ELF-1 (cell line): ENCODE measurements around the gene VWC2L.

Source experiments
- DNase-seq: peaks from one replicate; pipeline ENCODE4 v3.0.0-alpha.2; 2016; ENCODE audit warnings: low read depth, low spot score

Gene VWC2L

DNA sequence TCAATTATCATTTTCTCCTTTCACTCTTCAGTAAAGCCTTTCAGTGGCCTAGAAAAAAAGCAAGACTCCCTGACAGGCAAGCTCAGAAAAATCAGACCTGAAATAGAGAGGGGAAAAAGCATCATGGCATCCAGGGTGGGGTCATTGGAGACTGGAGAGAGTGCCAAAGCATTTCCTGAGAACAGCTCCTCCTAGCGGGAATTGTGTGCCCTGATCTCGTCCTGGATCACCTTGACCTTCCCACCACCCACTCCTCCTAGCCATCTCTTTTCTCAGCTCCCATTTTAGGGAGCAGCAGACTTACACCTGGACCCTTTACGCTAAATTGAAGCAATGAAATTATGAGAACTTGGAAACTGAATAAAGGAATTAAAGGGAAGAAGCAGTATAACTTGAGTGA, 176.6 kb downstream of the VWC2L start:
- DNase-seq = peak; percentile 48

DNA sequence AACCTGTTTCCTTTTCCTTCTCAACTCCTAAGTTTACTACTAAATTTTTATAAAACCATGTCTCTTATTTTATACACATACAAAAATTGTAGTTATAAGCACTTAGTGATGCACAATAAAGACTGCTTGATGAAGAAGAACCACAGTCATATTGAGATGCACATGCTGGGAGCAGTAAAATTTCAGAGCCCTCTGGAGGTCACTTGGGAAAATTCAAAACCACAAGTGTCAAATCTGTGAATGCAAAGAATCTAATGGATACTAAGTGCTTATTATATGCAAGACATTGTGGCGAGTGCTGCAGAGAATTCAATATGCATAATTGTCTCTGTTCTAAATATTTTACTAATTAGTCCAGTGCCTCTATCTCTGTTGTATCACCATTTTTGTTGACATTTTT, 180.5 kb downstream of the VWC2L start:
- DNase-seq = no peak

DNA sequence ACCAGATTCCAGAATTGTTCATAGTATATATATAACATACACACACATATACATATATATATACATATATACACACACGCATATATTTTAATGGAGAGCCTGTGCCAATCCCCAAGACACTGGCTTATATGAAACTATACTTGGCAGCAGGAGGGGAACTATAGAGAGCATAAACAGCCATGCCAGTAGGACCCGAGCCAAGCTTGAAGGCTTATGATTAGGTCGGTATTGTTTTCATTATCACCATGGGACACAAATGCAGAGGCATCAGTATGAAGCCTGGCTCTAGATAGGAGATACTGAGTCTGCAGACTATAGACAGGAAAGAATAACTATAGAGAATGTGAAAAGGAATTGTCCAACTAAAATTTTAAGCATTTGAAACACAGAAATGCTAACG, 181.2 kb downstream of the VWC2L start:
- no peak for DNase-seq

DNA sequence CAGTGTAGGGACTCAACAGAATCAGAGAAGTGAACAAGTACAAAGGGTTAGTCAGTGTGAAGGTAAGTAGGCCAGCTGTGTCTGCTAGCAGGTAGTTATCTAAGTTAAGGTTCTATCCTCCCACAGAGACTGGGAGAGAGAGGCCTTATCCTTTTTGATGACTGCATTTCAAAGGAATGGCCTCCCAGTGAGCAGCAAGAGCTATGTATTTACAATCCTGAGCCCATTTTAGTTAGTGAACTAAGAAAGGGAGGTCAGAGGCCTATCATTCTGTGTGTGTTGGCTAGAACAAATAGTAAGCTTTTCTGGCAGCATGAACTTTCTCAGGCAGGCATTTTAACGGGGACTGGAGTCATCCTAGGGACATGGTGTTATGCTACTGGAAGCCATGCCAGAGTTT, 182.9 kb downstream of the VWC2L start:
- peak; percentile 67 for DNase-seq

DNA sequence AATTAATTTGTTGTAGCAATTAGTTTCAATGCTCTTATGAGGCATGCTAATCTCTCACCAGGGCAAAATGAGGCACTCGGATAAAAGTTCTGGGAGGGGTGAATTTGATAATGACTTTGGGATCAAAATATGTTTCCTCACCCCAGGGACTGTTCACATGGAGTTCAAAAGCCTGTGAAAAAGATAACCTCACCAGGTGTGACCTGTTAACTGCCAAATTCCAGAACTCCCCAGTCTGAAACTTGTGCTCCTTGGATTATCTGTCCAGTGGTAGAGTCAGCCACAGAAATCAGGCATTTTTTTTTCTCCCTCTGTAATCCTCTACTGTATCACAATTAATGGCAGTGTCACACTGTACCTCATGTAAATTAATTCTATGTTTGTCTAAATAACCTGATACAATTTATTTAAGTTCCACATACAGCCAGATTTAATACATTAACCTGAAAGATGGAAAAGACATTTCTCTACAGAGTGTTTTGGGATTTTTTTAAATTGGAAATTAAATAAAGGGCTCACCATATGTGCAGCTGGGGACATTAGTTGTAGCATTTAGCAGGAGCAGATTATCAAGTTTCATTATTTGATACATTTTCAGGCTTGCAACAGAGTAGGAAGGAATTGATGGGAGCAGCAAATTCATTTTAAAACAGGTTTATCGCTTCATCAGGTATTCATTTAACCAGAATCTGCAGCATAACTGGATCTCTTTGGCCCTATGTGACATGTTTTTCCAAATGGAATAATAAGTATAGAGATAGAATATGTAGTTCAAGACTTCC, 191.2 kb downstream of the VWC2L start:
- DNase-seq = no peak

DNA sequence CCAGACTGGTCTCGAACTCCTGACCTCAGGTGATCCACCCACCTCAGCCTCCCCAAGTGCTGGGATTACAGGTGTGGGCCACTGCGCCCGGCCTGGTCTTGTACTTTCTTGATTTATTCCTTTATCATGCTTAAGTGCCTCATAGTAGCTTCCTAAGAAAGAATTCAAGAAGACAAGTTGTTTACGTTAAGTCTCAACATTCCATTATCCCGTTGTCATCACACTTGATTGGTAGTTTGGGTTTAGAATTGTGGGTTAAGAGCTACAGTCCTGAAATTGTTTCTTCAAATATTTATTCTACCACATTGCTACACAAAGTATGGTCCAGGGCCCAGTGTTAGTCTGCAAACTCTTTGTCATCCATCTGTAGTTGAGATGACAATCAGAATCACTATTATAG, 194.0 kb downstream of the VWC2L start:
- DNase-seq = no peak

DNA sequence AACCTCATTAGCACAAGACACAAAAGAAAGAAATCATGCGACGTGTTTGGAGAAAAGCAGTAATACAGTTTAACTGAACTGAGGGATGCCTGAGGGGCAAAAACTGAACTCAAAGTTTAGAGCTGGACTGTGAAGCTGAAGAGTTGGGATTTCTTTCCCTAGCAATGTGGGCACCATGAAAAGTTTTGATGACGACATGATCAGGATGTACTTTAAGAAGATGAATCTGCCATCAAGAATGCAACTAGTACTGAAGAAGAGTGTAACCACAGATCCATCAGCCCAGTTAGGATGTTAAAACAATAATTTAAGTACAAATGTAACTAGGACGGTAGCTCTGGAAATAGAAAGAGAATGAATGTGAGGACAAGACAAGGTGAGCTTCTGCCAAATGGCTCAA, 196.2 kb downstream of the VWC2L start:
- no peak for DNase-seq

DNA sequence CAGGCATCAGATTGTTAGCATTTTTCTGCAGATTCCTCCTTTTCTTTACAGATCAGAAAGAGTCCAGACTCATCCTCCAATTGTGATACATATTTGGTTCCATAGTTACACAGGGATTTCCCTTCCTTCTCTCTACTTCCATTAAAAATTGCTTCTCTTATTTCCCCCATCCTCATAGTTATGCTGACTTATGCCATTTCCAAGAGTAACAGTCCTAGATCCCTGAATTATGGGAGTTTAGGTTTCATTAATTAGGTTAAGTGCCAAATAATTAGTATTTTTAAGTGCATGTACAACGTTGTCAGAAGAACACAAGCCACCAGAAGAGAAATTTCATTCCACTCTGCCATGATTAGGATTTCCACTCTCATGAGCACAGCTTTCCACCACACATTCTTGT, 200.2 kb downstream of the VWC2L start:
- no peak for DNase-seq

DNA sequence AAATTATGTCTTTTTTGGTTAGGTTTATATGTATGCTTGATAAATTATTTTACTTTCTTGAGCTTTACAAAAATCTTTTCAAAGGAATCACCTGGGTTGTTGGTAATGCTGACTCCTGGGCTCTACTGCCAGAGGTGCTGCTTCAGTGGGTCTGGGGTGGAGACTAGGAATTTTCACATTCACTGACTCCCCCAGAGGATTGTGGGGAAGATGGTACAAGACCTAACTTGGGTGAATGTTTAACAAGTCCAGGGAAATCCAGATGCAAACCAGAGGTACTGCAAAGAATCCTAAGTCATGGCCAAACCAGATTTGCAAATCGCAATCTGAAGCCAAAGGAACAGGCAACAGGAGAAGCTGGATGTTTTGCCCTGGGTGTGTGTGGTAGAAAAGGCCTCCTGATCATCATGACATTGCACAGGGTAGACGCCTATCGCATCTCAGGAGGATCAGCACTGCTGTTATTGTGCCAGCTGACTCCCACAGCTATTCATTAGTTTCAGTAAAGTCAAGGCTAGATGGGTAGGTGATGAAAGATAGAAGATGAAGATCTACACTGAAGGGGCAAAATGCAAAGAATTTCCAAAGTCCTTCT, 213.4 kb downstream of the VWC2L start:
- DNase-seq = no peak

DNA sequence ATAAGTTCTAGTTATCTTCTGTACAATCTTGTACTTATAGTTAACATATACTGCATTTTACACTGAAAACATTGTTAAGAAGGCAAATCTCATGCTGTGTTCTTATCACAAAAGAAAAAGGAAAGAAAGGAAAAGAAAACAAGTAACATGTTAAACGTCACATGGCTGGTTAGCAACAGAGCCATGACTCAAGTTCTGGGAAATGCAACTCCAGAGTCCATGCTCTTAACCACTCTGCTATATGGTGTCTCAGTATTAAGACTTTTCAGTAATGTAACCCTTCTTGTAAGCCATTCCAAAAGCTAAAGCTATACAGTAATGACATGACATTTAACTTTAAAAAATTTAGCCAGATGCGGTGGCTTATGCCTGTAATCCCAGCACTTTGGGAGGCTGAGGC, 217.2 kb downstream of the VWC2L start:
- DNase-seq = no peak
